WTC11 (cell line): ENCODE measurements around the gene MYL7. TPM values are rescaled to one million over a fixed set of nuclear protein-coding genes. Genes with fewer than 3 reads are reported as not detected.

Experiments
- ATAC-seq: fragments of 200-7000 bp; cut with Tn5 transposase; 2 replicates; pipeline ENCODE4 v1.10.0; 2021; ENCODE audit warnings: mild to moderate bottlenecking, moderate library complexity
- CTCF ChIA-PET: fragments of 300-600 bp; sonication (Branson Sonifier 250); formaldehyde crosslinking; loops from one replicate; lab custom pipeline; 2021; ENCODE audit warnings: antibody characterized with exemption; lab: Charles Lee
- POLR2A ChIA-PET: fragments of 350-600 bp; sonication (Branson Sonifier 250); formaldehyde crosslinking; loops from one replicate; lab custom pipeline; 2021; ENCODE audit warnings: antibody characterized with exemption; lab: Charles Lee
- DNase-seq: peaks from one replicate; pipeline ENCODE4 v3.0.0; 2021; ENCODE audit warnings: low spot score
- H3K27ac Mint-ChIP-seq: 2 replicates; pipeline ENCODE4 v1.8.0; 2021; ENCODE audit warnings: mixed read lengths
- H3K27me3 Mint-ChIP-seq: 2 replicates; pipeline ENCODE4 v1.8.0; 2021; ENCODE audit warnings: low read depth, mild to moderate bottlenecking, moderate library complexity, mixed read lengths
- H3K36me3 Mint-ChIP-seq: 2 replicates; pipeline ENCODE4 v1.8.0; 2021; ENCODE audit warnings: mixed read lengths
- H3K4me1 Mint-ChIP-seq: 2 replicates; pipeline ENCODE4 v1.8.0; 2022; ENCODE audit warnings: mixed read lengths
- H3K4me3 Mint-ChIP-seq: 2 replicates; pipeline ENCODE4 v1.8.0; 2021; ENCODE audit warnings: mild to moderate bottlenecking, moderate library complexity, mixed read lengths
- H3K9me3 Mint-ChIP-seq: 2 replicates; pipeline ENCODE4 v1.8.0; 2021; ENCODE audit warnings: mixed read lengths
- FOXJ3 ChIP-seq: sonication (generic); formaldehyde crosslinking; IDR thresholded peaks from 2 replicates; pipeline ENCODE4 v1.9.0; 2021; ENCODE audit warnings: missing genetic modification reagents, mild to moderate bottlenecking, borderline replicate concordance
- FOXP1 ChIP-seq: sonication (generic); formaldehyde crosslinking; IDR thresholded peaks from 2 replicates; pipeline ENCODE4 v1.8.0; 2022; ENCODE audit warnings: missing genetic modification reagents, mild to moderate bottlenecking, moderate library complexity, borderline replicate concordance
- HMGA2 ChIP-seq: fragments of 250-450 bp; sonication (Bioruptor Pico); IDR thresholded peaks from 2 replicates; pipeline ENCODE4 v1.4.0; 2021; ENCODE audit warnings: mild to moderate bottlenecking, moderate library complexity
- HMGXB4 ChIP-seq: sonication (generic); formaldehyde crosslinking; IDR thresholded peaks from 2 replicates; pipeline ENCODE4 v1.8.1; 2023; ENCODE audit warnings: mild to moderate bottlenecking, moderate library complexity, missing genetic modification reagents
- KAT7 ChIP-seq: sonication (generic); formaldehyde crosslinking; IDR thresholded peaks from 2 replicates; pipeline ENCODE4 v1.8.1; 2023; ENCODE audit warnings: missing genetic modification reagents, mild to moderate bottlenecking, borderline replicate concordance
- NFATC4 ChIP-seq: fragments of 250-450 bp; sonication (Bioruptor Pico); IDR thresholded peaks from 2 replicates; pipeline ENCODE4 v1.9.0; 2021; ENCODE audit warnings: mild to moderate bottlenecking
- NFE2L1 ChIP-seq: sonication (generic); formaldehyde crosslinking; IDR thresholded peaks from 2 replicates; pipeline ENCODE4 v1.8.1; 2023; ENCODE audit warnings: missing genetic modification reagents
- NR3C1 ChIP-seq: sonication (generic); formaldehyde crosslinking; conservative IDR thresholded peaks from 2 replicates; pipeline ENCODE4 v1.8.1; 2023; ENCODE audit warnings: low read depth, mild to moderate bottlenecking, missing genetic modification reagents
- SP1 ChIP-seq: sonication (generic); formaldehyde crosslinking; conservative IDR thresholded peaks from 2 replicates; pipeline ENCODE4 v1.8.1; 2022; ENCODE audit warnings: missing genetic modification reagents
- ZBTB21 ChIP-seq: sonication (generic); formaldehyde crosslinking; IDR thresholded peaks from 2 replicates; pipeline ENCODE4 v1.8.1; 2023; ENCODE audit warnings: mild to moderate bottlenecking, missing genetic modification reagents, borderline replicate concordance
- ZBTB43 ChIP-seq: sonication (generic); formaldehyde crosslinking; IDR thresholded peaks from 2 replicates; pipeline ENCODE4 v1.8.1; 2023; ENCODE audit warnings: mild to moderate bottlenecking, missing genetic modification reagents
- ZNF121 ChIP-seq: sonication (generic); formaldehyde crosslinking; IDR thresholded peaks from 2 replicates; pipeline ENCODE4 v1.8.0; 2023; ENCODE audit warnings: missing genetic modification reagents
- ZNF263 ChIP-seq: sonication (generic); formaldehyde crosslinking; IDR thresholded peaks from 2 replicates; pipeline ENCODE4 v1.8.1; 2022; ENCODE audit warnings: low read depth, mild to moderate bottlenecking, moderate library complexity, missing genetic modification reagents
- ZNF423 ChIP-seq: fragments of 250-450 bp; sonication (Bioruptor Pico); IDR thresholded peaks from 2 replicates; pipeline ENCODE4 v2.1.2; 2022; ENCODE audit warnings: mild to moderate bottlenecking, moderate library complexity
- total RNA-seq: library from RNA; stranded (reverse); gene quantifications from 3 replicates; pipeline ENCODE4 v1.2.3, GENCODE V29; 2021
- TF ChIP-seq, protein P1 (sequence below): fragments of 250-450 bp; sonication (Bioruptor Pico); IDR thresholded peaks from 2 replicates; pipeline ENCODE4 v1.9.0; 2021; ENCODE audit warnings: moderate library complexity, mild to moderate bottlenecking, inconsistent platforms, borderline replicate concordance
- TF ChIP-seq, protein P2 (sequence below): sonication (generic); formaldehyde crosslinking; IDR thresholded peaks from 2 replicates; pipeline ENCODE4 v1.8.0; 2022; ENCODE audit warnings: mild to moderate bottlenecking, missing genetic modification reagents
- TF ChIP-seq, protein P3 (sequence below): fragments of 250-450 bp; sonication (Bioruptor Pico); conservative IDR thresholded peaks from 2 replicates; pipeline ENCODE4 v1.9.0; 2021; ENCODE audit warnings: mild to moderate bottlenecking
- TF ChIP-seq, protein P4 (sequence below): sonication (generic); formaldehyde crosslinking; IDR thresholded peaks from 2 replicates; pipeline ENCODE4 v1.8.1; 2022; ENCODE audit warnings: missing genetic modification reagents, borderline replicate concordance
- TF ChIP-seq, protein P5 (sequence below): sonication (generic); formaldehyde crosslinking; conservative IDR thresholded peaks from 2 replicates; pipeline ENCODE4 v1.8.1; 2022; ENCODE audit warnings: mild to moderate bottlenecking, missing genetic modification reagents

Gene MYL7
- total RNA-seq, 1 experiment from 2014 or later, result 0.90 TPM

- Mint-ChIP-seq H3K4me3 (no peak overlapping the region), H3K27me3 (peaks cover 41% of the 10 kb centered on the region), H3K4me1 (peaks cover 21% of the 10 kb centered on the region), H3K27ac (no peak overlapping the region)
- no peak for ATAC-seq
- DNase-seq, result peak; percentile 25
- CTCF ChIA-PET, result interaction anchor here (0.8 to 2.6 kb wide), 8 partner anchors 10 to 93 kb away, joined by 3 to 8 read pairs (median 4); no protein-coding TSS in a partner anchor
- POLR2A ChIA-PET, result interaction anchor here (1.0 kb wide), 1 partner anchor 23 kb away, joined by 3 read pairs; no protein-coding TSS in a partner anchor
- TF ChIP-seq, protein P1, sequence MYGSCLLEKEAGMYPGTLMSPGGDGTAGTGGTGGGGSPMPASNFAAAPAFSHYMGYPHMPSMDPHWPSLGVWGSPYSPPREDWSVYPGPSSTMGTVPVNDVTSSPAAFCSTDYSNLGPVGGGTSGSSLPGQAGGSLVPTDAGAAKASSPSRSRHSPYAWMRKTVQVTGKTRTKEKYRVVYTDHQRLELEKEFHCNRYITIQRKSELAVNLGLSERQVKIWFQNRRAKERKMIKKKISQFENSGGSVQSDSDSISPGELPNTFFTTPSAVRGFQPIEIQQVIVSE (CRISPR knock-in tag), result no peak
- 0 out of 2 replicates have a peak, but pooled peaks have one; percentile 32 for TF ChIP-seq FOXP1 (CRISPR knock-in tag)
- TF ChIP-seq, all 79 proteins: peak for 1
- Mint-ChIP-seq H3K36me3 (no peaks in the 10 kb centered on the region), H3K9me3 (no peaks in the 10 kb centered on the region)
Observed at GRCh38 chr7:44147026-44147991, 6.2 kb upstream of the MYL7 start.

- H3K4me1 Mint-ChIP-seq, result peaks cover 21% of the 10 kb centered on the region
- no peak overlapping the region for H3K27ac Mint-ChIP-seq
- ATAC-seq, result peak; percentile 91
- peak overlapping the region; percentile 77 for H3K4me3 Mint-ChIP-seq
- TF ChIP-seq, protein P2, sequence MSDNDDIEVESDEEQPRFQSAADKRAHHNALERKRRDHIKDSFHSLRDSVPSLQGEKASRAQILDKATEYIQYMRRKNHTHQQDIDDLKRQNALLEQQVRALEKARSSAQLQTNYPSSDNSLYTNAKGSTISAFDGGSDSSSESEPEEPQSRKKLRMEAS (CRISPR knock-in tag), result peak; percentile 38
- TF ChIP-seq FOXJ3 (CRISPR knock-in tag) (no peak), ZNF423 (CRISPR knock-in tag) (no peak), SP1 (no peak; the same call in 1 of the 2 replicates), ZNF263 (CRISPR knock-in tag) (peak; percentile 92), NR3C1 (no peak), KAT7 (CRISPR knock-in tag) (no peak), HMGXB4 (0 out of 2 replicates have a peak, but pooled peaks have one; percentile 32), NFE2L1 (no peak), ZNF121 (CRISPR knock-in tag) (no peak)
- peaks cover 41% of the 10 kb centered on the region for H3K27me3 Mint-ChIP-seq
- ChIA-PET CTCF (interaction anchor here (0.7 to 2.6 kb wide), 9 partner anchors 11 to 94 kb away, joined by 3 to 8 read pairs (median 3); no protein-coding TSS in a partner anchor), POLR2A (no interaction called here)
- H3K36me3 Mint-ChIP-seq, result no peaks in the 10 kb centered on the region
- DNase-seq, result peak; percentile 95
- no peaks in the 10 kb centered on the region for H3K9me3 Mint-ChIP-seq
Observed at GRCh38 chr7:44145969-44146911, 5.1 kb upstream of the MYL7 start.

GRCh38 chr7:44145479-44145968 is 4.4 kb upstream of the MYL7 start:
- DNase-seq (peak; percentile 65), ATAC-seq (peak; percentile 7)
- Mint-ChIP-seq H3K36me3 (no peaks in the 10 kb centered on the region), H3K4me3 (peak overlapping the region; percentile 77), H3K27me3 (peaks cover 41% of the 10 kb centered on the region), H3K4me1 (peaks cover 21% of the 10 kb centered on the region), H3K9me3 (no peaks in the 10 kb centered on the region), H3K27ac (no peak overlapping the region)
- POLR2A ChIA-PET, result no interaction called here
- CTCF ChIA-PET, result interaction anchor here (1.1 to 1.3 kb wide), 3 partner anchors 8 to 51 kb away, joined by 3 to 4 read pairs (median 3); no protein-coding TSS in a partner anchor
- no peak for TF ChIP-seq HMGA2
- TF ChIP-seq ZBTB21 (CRISPR knock-in tag), result peak; percentile 96
- TF ChIP-seq, protein P3, sequence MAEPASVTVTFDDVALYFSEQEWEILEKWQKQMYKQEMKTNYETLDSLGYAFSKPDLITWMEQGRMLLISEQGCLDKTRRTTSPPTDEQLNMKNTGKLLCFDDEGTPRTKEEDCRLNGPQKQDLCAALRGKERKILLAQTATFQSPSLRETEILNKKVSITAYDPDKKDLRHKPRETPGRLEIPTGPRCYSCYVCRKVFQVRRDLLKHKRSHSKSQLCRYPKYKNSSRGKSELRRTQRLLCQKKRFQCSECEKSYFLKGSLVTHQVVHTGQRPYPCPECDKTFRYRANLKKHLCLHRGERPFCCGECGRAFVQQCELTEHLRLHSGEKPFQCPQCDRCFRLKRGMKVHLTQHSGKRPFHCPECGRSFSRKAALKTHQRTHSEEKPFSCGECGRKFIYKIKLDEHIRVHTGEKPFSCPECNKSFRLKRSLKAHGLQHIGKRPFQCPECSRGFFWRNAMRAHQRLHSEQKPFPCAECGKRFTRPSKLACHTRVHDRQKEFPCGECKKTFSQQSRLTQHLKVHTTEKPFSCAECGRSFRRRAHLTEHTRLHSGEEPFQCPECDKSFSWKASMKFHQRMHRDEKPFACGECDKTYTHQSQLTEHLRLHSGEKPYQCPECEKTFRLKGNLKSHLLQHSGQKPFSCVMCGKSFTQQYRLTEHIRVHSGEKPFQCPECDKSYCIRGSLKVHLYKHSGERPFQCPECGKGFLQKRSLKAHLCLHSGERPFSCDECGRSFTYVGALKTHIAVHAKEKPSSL, result no peak
- TF ChIP-seq, protein P4, sequence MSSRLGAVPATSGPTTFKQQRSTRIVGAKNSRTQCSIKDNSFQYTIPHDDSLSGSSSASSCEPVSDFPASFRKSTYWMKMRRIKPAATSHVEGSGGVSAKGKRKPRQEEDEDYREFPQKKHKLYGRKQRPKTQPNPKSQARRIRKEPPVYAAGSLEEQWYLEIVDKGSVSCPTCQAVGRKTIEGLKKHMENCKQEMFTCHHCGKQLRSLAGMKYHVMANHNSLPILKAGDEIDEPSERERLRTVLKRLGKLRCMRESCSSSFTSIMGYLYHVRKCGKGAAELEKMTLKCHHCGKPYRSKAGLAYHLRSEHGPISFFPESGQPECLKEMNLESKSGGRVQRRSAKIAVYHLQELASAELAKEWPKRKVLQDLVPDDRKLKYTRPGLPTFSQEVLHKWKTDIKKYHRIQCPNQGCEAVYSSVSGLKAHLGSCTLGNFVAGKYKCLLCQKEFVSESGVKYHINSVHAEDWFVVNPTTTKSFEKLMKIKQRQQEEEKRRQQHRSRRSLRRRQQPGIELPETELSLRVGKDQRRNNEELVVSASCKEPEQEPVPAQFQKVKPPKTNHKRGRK, result 0 out of 2 replicates have a peak, but pooled peaks have one; percentile 75
- peak; percentile 99 for TF ChIP-seq ZBTB43 (CRISPR knock-in tag)
- no peak for TF ChIP-seq NFATC4 (CRISPR knock-in tag)
- TF ChIP-seq, protein P5, sequence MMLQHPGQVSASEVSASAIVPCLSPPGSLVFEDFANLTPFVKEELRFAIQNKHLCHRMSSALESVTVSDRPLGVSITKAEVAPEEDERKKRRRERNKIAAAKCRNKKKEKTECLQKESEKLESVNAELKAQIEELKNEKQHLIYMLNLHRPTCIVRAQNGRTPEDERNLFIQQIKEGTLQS (CRISPR knock-in tag), result peak; percentile 96
- peak; percentile 79 for TF ChIP-seq ZNF121 (CRISPR knock-in tag)
